Measurements from ENCODE around the gene RNF220.

DNA sequence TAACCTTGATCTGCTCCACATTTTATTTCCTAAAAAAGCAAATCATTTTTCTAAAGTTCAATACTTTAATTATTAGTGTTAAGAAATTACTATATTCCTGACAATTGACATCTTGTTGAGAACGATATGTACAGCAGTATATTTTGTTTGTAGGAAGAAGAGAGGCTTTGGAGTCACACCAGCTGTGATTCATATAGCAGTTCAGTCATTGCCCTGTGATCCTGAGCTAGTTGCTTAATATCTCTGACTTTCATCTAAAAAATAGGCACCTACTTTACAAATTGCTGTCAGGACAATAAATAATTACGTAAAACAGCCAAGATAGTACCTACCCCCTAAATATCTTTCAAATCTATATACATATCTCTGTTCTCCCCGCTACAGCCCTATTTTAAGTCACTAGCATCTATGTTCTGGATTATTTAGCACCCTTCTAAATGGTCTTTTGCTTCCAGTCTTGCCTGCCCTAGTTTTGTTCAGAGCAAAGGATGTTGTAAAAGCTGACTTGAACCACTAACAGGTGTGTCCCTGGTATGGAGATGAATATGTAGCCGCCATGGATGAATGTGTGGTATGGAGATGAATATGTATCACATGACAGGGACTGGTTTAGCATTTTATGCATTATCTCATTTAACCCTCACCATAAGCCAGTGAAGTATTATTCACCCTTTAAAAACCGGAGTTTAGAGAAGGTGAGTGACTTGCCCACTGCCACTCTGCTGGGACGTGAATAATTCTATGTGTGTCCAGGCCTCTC lies 42.2 kb downstream of the RNF220 start:
- no peak for TF ChIP-seq POLR2A (IDR thresholded peaks at IDR 0.05)
- TF ChIP-seq, protein P1, sequence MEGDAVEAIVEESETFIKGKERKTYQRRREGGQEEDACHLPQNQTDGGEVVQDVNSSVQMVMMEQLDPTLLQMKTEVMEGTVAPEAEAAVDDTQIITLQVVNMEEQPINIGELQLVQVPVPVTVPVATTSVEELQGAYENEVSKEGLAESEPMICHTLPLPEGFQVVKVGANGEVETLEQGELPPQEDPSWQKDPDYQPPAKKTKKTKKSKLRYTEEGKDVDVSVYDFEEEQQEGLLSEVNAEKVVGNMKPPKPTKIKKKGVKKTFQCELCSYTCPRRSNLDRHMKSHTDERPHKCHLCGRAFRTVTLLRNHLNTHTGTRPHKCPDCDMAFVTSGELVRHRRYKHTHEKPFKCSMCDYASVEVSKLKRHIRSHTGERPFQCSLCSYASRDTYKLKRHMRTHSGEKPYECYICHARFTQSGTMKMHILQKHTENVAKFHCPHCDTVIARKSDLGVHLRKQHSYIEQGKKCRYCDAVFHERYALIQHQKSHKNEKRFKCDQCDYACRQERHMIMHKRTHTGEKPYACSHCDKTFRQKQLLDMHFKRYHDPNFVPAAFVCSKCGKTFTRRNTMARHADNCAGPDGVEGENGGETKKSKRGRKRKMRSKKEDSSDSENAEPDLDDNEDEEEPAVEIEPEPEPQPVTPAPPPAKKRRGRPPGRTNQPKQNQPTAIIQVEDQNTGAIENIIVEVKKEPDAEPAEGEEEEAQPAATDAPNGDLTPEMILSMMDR (IDR thresholded peaks at IDR 0.05): no peak
